Measurements from ENCODE around the gene CENPL.

CENPL gene

GRCh38 chr1:173758110-173758509 lies 66.6 kb downstream of the CENPL start:
- DNase-seq (ENCODE audit: low read depth, low spot score): no peak

DNA sequence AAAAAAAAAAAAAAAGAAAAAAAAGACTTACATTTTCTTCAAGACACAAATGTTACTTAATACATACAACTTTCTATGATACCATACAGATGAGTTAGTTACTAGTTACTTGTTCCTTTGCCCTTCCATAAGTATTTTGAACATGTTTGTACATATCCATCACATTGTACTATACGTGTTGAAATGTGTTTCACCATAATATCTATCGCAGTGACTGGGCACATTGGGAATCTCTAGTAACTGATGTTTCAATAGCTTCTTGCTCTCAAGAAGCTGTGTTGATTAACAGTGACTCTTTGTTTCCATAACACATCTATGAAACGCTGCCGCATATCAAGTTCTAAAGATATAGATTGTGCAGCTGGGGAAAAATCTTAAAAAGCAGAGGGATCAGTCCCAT lies 67.0 kb downstream of the CENPL start:
- DNase-seq (ENCODE audit: low read depth, low spot score): no peak

- no peak for DNase-seq (ENCODE audit: low read depth, low spot score)
Measured at GRCh38 chr1:173753830-173754229, 70.9 kb downstream of the CENPL start.

Data from activated naive CD8-positive, alpha-beta T cell treated with anti-CD3 and anti-CD28 coated beads, Interleukin-2, amount 50 U/mL, for 16 hours (primary cell).